ENCODE results near the gene EVC2.
"Not testable (repeated sequence)": the region's sequence is repeated elsewhere in the genome, so short reads cannot be mapped to it uniquely, and the experiment has no call there.

Gene EVC2

DNA sequence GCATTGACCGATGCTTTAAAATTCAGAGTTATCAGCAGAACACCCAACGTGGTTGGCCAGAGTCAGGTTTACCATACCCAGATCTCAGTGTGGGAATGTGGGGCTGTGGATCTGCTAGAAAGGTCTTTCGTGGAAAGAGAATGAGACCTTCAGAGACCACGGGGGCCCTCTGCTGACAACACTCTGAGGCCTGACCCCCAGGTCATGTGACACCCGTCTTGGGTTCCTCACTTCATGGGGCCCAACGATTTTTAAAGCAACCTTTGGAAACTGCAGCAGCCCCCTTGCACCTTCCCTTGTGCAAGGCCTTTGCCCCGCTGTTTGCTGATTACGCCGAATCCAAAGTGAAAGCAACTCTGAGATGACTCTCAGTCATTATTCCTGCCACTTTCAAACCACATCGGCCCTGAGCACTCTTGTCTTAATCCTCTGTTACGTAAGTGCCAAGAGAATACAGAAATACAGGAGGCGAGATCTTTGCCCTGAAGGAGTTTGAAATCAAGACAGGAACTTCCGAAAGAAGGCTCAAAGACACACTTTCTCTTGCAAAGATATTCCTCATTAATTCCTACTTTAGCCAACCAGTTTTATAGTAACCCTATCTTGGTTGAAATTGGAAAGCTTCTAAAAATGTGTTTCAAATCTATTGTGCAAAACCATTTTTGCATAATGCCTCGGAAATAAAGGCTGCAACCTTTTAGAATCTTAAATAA lies 88.3 kb downstream of the EVC2 start:
- DNase-seq (ENCODE audit: low spot score): no peak

DNA sequence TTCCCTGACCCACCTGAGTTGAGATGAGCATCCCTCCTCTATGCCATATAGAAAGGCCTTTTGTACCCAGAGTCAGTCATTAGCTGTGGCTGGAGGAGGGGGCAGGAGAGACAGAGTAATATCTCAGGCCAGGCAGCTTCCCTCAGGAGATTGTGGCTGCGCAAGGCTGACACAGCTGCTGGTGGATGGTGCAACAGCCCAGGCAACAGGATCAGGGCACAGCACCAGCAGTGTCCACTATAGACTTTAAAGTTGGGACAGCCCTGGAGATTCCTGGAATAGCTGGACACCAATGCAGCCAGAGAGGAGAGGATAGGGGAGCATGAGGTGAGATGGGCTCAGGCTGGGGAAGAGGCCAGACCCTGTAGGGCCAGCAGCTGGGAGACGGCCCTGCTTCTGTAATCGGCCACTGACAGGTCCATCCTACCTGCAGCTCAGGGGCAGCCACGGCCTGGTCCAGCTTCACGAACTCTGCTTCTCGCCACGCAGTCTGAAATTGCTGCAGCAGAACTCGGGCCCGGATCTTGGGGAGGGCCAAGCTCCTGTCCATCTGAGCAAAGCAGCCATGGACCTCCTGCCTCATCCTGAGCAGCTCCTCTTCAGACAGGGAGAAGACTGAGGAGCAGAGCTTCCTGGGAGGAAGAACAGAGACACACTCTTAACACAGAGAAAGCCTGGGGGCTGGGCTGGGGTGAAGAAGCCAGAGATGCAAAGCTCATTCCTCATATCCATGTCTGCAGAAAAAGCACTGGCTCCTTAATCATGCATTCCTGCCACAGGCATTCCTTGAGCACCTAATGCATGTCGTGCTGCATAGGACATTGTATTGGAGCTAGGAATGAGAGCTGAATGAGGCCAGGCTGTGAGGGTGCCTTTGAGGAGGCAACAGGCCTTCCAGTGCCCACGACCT lies 90.1 kb downstream of the EVC2 start:
- no peak for DNase-seq (ENCODE audit: low spot score)

- DNase-seq (ENCODE audit: low spot score): no peak
These were observed 91.9 kb downstream of the EVC2 start for GRCh38 chr4:5616331-5616950.

- DNase-seq (ENCODE audit: low spot score): no peak
These were observed 92.8 kb downstream of the EVC2 start for GRCh38 chr4:5615496-5616075.

- no peak for DNase-seq (ENCODE audit: low spot score)
These were observed 96.6 kb downstream of the EVC2 start for GRCh38 chr4:5611750-5612149.

- DNase-seq (ENCODE audit: low spot score): no peak
These were observed 98.9 kb downstream of the EVC2 start for GRCh38 chr4:5609306-5610007.

DNA sequence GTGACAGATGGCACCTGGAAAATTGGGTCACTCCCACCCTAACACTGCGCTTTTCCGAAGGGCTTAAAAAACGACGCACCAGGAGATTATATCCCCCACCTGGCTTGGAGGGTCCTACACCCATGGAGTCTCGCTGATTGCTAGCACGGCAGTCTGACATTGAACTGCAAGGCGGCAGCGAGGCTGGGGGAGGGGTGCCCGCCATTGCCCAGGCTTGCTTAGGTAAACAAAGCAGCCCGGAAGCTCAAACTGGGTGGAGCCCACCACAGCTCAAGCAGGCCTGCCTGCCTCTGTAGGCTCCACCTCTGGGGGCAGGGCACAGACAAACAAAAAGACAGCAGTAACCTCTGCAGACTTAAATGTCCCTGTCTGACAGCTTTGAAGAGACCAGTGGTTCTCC lies 114.5 kb downstream of the EVC2 start:
- not testable (repeated sequence) for DNase-seq (ENCODE audit: low spot score)

DNA sequence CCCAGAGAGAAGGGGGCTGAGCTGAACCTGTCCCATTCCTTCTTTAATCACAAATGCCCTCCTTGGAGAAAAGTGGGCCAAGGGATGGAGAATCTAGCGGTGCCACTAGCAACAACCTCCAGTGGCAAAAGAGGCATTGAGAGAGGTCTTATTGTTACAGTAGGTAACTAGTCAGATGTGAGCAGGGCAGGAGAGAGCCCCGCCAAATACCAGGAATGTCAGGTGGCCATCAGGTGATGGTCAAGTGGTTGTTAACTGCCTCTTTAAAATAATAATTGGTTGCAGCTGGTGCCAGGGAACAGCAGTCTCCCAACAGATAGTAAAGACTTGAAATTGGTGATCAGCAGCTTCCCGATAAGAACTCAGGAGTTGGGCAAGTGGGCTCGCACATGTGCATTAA lies 116.1 kb downstream of the EVC2 start:
- no peak for DNase-seq (ENCODE audit: low spot score)

- no peak for DNase-seq (ENCODE audit: low spot score)
These were observed 118.9 kb downstream of the EVC2 start for GRCh38 chr4:5589495-5589894.

GRCh38 chr4:5588046-5588445 lies 120.3 kb downstream of the EVC2 start:
- DNase-seq (ENCODE audit: low spot score): no peak

- DNase-seq (ENCODE audit: low spot score): no peak
These were observed 132.4 kb downstream of the EVC2 start for GRCh38 chr4:5575941-5576340.

- no peak for DNase-seq (ENCODE audit: low spot score)
These were observed 134.0 kb downstream of the EVC2 start for GRCh38 chr4:5574386-5574785.

GRCh38 chr4:5573965-5574364 lies 134.4 kb downstream of the EVC2 start:
- no peak for DNase-seq (ENCODE audit: low spot score)

- DNase-seq (ENCODE audit: low spot score): no peak
These were observed 135.6 kb downstream of the EVC2 start for GRCh38 chr4:5572751-5573150.

DNA sequence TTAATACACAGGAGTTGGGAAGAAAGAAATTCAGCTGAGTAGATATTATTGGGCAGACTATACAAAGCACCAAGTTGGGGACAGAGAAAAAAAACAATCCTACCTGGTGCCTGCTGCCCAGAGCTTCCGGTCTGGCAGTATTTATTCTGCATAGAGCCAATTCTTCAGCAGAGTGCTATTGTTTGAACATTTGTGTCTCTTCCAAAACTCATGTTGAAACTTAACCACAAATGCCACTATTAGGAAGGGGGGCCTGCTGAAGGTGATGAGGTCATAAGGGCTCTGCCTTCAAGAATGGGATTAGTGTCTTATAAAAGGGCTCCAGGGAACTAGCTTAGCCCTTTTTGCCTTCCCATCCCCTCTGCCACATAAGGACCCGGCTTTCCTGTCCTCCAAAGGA lies 136.2 kb downstream of the EVC2 start:
- DNase-seq (ENCODE audit: low spot score): no peak

GRCh38 chr4:5571646-5572045 lies 136.7 kb downstream of the EVC2 start:
- no peak for DNase-seq (ENCODE audit: low spot score)

GRCh38 chr4:5569451-5569850 lies 138.9 kb downstream of the EVC2 start:
- DNase-seq (ENCODE audit: low spot score): no peak

DNA sequence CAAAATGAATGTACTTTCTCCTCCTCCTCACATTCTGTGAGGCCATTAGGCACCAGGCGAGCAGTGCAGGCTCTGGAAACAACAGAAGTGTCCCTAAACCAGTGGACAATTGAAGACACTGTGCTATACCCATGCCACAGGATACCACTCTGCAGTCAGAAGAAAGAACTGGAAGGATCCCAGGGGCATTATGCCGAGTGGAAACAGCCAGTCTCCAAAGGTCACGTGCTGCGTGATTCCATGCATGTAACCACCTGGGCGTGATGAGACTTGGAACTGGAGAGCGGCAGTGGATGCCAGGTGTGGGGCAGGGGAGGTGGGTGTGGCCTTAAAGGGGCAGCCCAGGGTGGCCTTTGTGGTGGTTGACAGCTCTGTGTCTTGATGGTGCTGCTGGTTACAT lies 139.4 kb downstream of the EVC2 start:
- DNase-seq (ENCODE audit: low spot score): no peak

DNA sequence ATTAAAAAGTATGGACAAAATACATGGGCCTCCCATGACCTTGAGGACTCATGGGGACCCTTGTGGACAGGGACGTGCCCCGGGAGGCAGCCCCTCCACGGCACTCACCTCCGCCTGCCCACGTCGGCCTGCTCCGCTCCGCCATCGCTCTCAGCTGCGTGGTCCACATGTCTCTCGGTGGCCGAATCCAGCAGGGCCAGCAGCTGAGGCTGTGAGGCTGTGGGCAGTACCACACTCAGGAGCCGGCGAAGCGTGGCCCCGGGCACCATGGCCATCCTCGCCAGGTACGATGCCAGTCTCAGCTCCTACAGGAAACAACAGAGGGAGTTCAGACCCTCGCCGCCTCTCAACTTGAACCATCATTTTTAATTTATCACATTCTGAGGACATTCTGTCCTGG lies 140.0 kb downstream of the EVC2 start:
- no peak for DNase-seq (ENCODE audit: low spot score)

- no peak for DNase-seq (ENCODE audit: low spot score)
These were observed 141.4 kb downstream of the EVC2 start for GRCh38 chr4:5566991-5567390.

DNA sequence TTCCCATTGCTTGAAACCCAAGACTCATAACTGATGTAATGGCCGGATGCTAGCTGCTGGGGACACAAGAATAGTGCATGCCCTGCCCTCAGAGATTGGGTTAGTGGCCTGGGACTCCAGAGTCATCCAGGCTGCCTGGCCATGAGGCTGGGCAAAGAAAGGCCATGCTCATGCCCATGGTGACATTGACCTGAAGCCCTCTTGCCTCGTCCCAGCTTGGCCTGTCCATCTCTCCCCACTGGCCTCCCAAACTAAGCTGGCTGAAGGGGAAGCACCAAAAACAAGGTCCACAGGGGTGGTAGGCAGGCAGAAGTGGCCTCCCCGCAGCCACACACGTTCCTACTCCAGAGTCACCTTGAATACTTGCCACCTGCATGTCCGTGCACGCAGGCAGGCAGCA lies 141.8 kb downstream of the EVC2 start:
- no peak for DNase-seq (ENCODE audit: low spot score)

DNA sequence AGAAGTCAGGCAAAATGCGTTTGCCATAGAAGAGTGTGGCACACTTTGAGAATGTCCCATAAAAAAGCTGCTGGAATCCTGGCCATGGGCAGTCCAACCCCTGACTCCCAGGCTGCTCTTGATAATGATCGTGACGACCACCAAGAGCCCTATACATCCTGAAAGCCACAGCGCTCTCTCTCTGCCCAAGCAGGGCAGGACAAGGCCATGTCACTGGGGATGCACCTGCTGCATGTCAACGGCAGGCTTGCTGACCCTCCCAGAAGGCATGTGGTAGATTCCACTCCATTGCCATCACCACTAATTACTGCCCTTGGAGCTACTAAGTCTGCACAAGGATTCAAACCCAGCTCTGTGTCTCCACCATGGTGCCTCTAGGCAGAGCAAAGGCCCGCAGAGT lies 144.5 kb downstream of the EVC2 start:
- no peak for DNase-seq (ENCODE audit: low spot score)

All from CD4-positive, alpha-beta T cell treated with Interleukin-6 at 100 ng/mL for 8 hours (primary cell).